ENCODE data around the gene TRAF7. TPM values are rescaled to one million over a fixed set of nuclear protein-coding genes. Genes with fewer than 3 reads are reported as not detected.

TRAF7 gene
- total and polyA plus RNA-seq, 2 of the 8 experiments (the other 6 are each of a cell fraction or from before 2014, with no cell fraction given), result 96.8 to 148 TPM

DNA sequence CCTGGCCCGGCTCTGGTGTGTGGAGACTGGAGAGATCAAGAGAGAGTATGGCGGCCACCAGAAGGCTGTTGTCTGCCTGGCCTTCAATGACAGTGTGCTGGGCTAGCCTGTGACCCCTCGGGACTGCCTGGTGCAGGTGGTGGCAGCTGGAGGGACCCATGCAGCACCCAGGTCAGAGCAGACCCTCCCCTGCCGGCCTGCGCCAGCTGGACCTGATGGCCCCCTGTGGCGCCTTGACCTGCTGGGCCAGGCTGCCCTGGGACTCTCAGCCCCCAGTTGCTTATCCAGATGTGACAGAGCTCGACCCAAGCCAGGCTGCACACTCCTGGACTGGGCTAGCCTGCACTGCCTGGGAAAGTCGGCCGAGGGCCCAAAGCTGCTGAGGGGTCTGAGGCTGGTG lies 53.2 kb downstream of the TRAF7 start:
- DNase-seq (ENCODE audit: low read depth in 1 of 2, low spot score in 2 of 2), result no peak
- Histone ChIP-seq H3K9me3 (ENCODE audit: insufficient read depth in 2 of 2, low read depth in 1 of 2, low read length in 1 of 2) (no peaks in the 10 kb centered on the region), H2AFZ (ENCODE audit: low read length) (no peak overlapping the region), H3K79me1 (ENCODE audit: low read depth, low read length) (peaks cover 10% of the 10 kb centered on the region), H3K4ac (replicated peaks; ENCODE audit: insufficient read length, low read depth, low read length) (no peak overlapping the region), H2BK15ac (ENCODE audit: low read length) (no peak overlapping the region), H3K27me3 (replicated peaks in 1 of 4; ENCODE audit: control insufficient read depth in 3 of 4, extremely low read depth in 1 of 4, insufficient read depth in 3 of 4, low read length in 3 of 4) (no peaks in the 10 kb centered on the region), H3K18ac (ENCODE audit: extremely low read depth, low read length) (no peak overlapping the region), H2BK12ac (ENCODE audit: low read depth, low read length) (no peak overlapping the region), H4K91ac (replicated peaks; ENCODE audit: insufficient read length, low read length) (no peak overlapping the region), H2BK5ac (ENCODE audit: low read depth, low read length) (no peak overlapping the region), H4K8ac (ENCODE audit: extremely low read depth, insufficient read depth, low read length) (no peak overlapping the region), H3K14ac (ENCODE audit: insufficient read length) (no peak overlapping the region), H4K5ac (ENCODE audit: insufficient read length, low read depth, low read length) (no peak overlapping the region), H3K56ac (replicated peaks; ENCODE audit: insufficient read length, low read depth, low read length) (no peak overlapping the region), H3K23ac (ENCODE audit: insufficient read length) (no peak overlapping the region), H3K27ac (ENCODE audit: low read depth, low read length) (no peak overlapping the region), H3K36me3 (ENCODE audit: control insufficient read depth in 2 of 4, insufficient read depth in 4 of 4, low read length in 3 of 4) (peaks cover 8 to 42% (median 19%) of the 10 kb centered on the region in 4 experiments; a peak in 6 of 8 replicates), H3K4me2 (ENCODE audit: insufficient read depth in 1 of 2, low read depth in 2 of 2, low read length in 2 of 2) (no peak overlapping the region), H2BK120ac (replicated peaks; ENCODE audit: low read depth, low read length) (no peak overlapping the region), H2BK20ac (ENCODE audit: low read length) (no peak overlapping the region), H4K20me1 (replicated peaks in 1 of 2; ENCODE audit: control insufficient read depth in 1 of 2, insufficient read depth in 2 of 2, low read length in 2 of 2) (peaks cover 8 to 36% of the 10 kb centered on the region in 2 experiments), H3K79me2 (ENCODE audit: control insufficient read depth in 1 of 2, insufficient read depth in 2 of 2, low read length in 2 of 2) (peaks cover 3 to 19% of the 10 kb centered on the region in 2 experiments; a peak in 2 of 4 replicates), H3K23me2 (ENCODE audit: low read depth, low read length) (peaks cover 19% of the 10 kb centered on the region), H3K9ac (replicated peaks in 1 of 4; ENCODE audit: extremely low read depth in 1 of 4, low read depth in 3 of 4, low read length in 3 of 4) (no peak overlapping the region), H2AK5ac (ENCODE audit: low read depth, low read length) (no peak overlapping the region), H3K4me1 (replicated peaks in 1 of 4; ENCODE audit: control insufficient read depth in 3 of 4, insufficient read depth in 4 of 4, low read length in 3 of 4) (peaks cover 0 to 27% (median 12%) of the 10 kb centered on the region in 4 experiments; a peak in 6 of 7 replicates), H3K4me3 (ENCODE audit: extremely low read depth in 1 of 4, insufficient read depth in 2 of 4, low read depth in 3 of 4, low read length in 4 of 4) (no peak overlapping the region)
- 95% methylated on average over 9 of the region's 9 CpGs; no CpG with 5 or more reads in 1 of the 2 experiments for WGBS, 2 experiments (ENCODE audit: extremely low coverage in 1 of 2, insufficient coverage in 1 of 2, insufficient read length in 1 of 2, insufficient replicate concordance in 2 of 2, low coverage in 1 of 2, low lambda C conversion rate in 2 of 2, missing lambda C conversion rate in 1 of 2)
- TF ChIP-seq RNF2 (IDR thresholded peaks at IDR 0.05; ENCODE audit: borderline replicate concordance, low read depth, low read length, missing control alignments, poor library complexity, severe bottlenecking) (no peak), TAF1 (IDR thresholded peaks at IDR 0.05; ENCODE audit: low read depth, low read length) (no peak), SP4 (IDR thresholded peaks at IDR 0.05; ENCODE audit: low read length) (no peak), TEAD4 (IDR thresholded peaks at IDR 0.05; ENCODE audit: low read depth, low read length) (no peak), KDM1A (IDR thresholded peaks at IDR 0.05; ENCODE audit: borderline replicate concordance, low read length) (no peak), PHF8 (conservative IDR thresholded peaks at IDR 0.05; ENCODE audit: low read depth, low read length) (no peak)
- POLR2A ChIA-PET (ENCODE audit: partially characterized antibody), result interaction anchor here (0.7 to 15.1 kb wide), 15 partner anchors 12 to 324 kb away, joined by 3 to 156 read pairs (median 6); partner anchors contain the start of genes CASKIN1, E4F1, ECI1 and TRAF7
- FAIRE-seq, result no peak
- CTCF ChIA-PET (ENCODE audit: partially characterized antibody), result interaction anchor here (0.9 to 3.2 kb wide), 3 partner anchors 10 to 38 kb away, joined by 3 to 20 read pairs (median 6); no protein-coding TSS in a partner anchor
